Heart right ventricle (tissue), 16 donors: ENCODE data around the gene SUGCT. TPM values are rescaled to one million over a fixed set of nuclear protein-coding genes. Genes with fewer than 3 reads are reported as not detected.
A peak's percentile ranks its signal among the peaks of the same experiment; 100 is the strongest.

ENCODE experiments used
- ATAC-seq, 8 donors: fragments of 200-7000 bp; cut with Tn5 transposase; one replicate each; pipeline ENCODE4 v1.9.1; 2020; ENCODE audit warnings: mild to moderate bottlenecking in 8 of 8, moderate library complexity in 8 of 8, moderate number of reproducible peaks in 1 of 8
- DNase-seq, 2 donors: peaks; one replicate each; pipeline ENCODE4 v3.0.0-alpha.2; 2020
- H3K27ac ChIP-seq, 10 donors: fragments of 200-600 bp; sonication (generic) in 2 of 10; one replicate each; pipeline versions ENCODE4 v1.5.0 to v1.8.0; 2020 to 2022; ENCODE audit warnings: mild to moderate bottlenecking in 3 of 10
- H3K27me3 ChIP-seq, 7 donors: fragments of 200-600 bp; one replicate each; pipeline ENCODE4 v1.8.0; 2021 to 2022; ENCODE audit warnings: mild to moderate bottlenecking in 2 of 7
- H3K36me3 ChIP-seq, 9 donors: fragments of 200-600 bp; sonication (generic) in 1 of 9; one replicate each; pipeline versions ENCODE4 v1.5.0 to v1.8.0; 2020 to 2022; ENCODE audit warnings: mild to moderate bottlenecking in 2 of 9
- H3K4me1 ChIP-seq, 9 donors: fragments of 200-600 bp; sonication (generic) in 1 of 9; one replicate each; pipeline versions ENCODE4 v1.5.0 to v1.8.0; 2020 to 2022; ENCODE audit warnings: mild to moderate bottlenecking in 4 of 9
- H3K4me3 ChIP-seq, 10 donors: fragments of 200-600 bp; sonication (generic) in 2 of 10; one replicate each; pipeline versions ENCODE4 v1.5.0 to v1.8.0; 2020 to 2022; ENCODE audit warnings: mild to moderate bottlenecking in 7 of 10, moderate library complexity in 2 of 10
- H3K9me3 ChIP-seq, 11 donors: fragments of 200-600 bp in 10 of 11; sonication (generic) in 2 of 11; one replicate each; pipeline versions ENCODE4 v1.5.0 to v1.8.0; 2013 to 2022; ENCODE audit warnings: mild to moderate bottlenecking in 2 of 11, control low read depth in 1 of 11, moderate library complexity in 1 of 11
- CTCF ChIP-seq, 9 donors: fragments of 200-600 bp; sonication (generic) in 2 of 9; IDR thresholded peaks; one replicate each; pipeline versions ENCODE4 v1.5.0 to v1.8.0; 2021 to 2022; ENCODE audit warnings: antibody characterized with exemption in 9 of 9, mild to moderate bottlenecking in 5 of 9, moderate library complexity in 1 of 9
- WGBS, 2 donors: extraction: QIAGEN DNeasy Blood & Tissue Kit; methylation state at CpG; one replicate each; pipeline ENCODE4 v1.1.7; 2013; ENCODE audit warnings: inconsistent platforms in 1 of 2; 5-methylcytosine and 5-hydroxymethylcytosine counted together
- intact Hi-C, 10 donors: fragments of 100-400 bp; cut with DNase I; formaldehyde crosslinking; loops; one replicate each; pipeline versions ENCODE4 v1.11.1 to v1.14.2; 2022
- polyA plus RNA-seq, 2 donors: library from polyadenylated mRNA; stranded (reverse); fragments of 200-250 nt; gene quantifications; one replicate each; pipeline ENCODE4 v1.2.3, GENCODE V29; 2013
- total RNA-seq, 10 donors: library from RNA; stranded (reverse); fragmentation: NEBNext Ultra II Directional in 3 of 10; extraction: Animal tissue kit (Norgen Biotek cat#: 25700) in 3 of 10; gene quantifications; one replicate each; pipeline versions ENCODE4 v1.2.1 to v1.2.4, GENCODE V29; 2021 to 2023
- donor health status: Arrhythmogenic right ventricular cardiomyopathy.
- donor health status: ischemic (EF 13 %, LVEDD 7.1; RV severe dilation, severe dysfunction).
- donor health status: healthy with polysubstance abuse.
- donor health status: DM: no; HTN: yes; CAD: no.
- donor health status: DM: no; HTN: no; CAD: no.
- donor health status: ischemic (EF 25% LVEDD 6.9; RV normal size, moderate dysfunction).
- donor health status: ischemic (EF 25% LVEDD 5.7; RV mildly dilated, moderate dysfunction).
- donor health status: healthy.
- donor health status: DM: yes; HTN: yes; CAD: no.
- donor health status: Ischemic cardiomyopathy.
- donor health status: ischemic (EF 35%, LVEDD 5.7; RV mildly dilated, moderate dysfunction).
- donor health status: nonischemic (EF 11% LVEDD 7.7; RV severe dilation, severe dysfunction).
- donor health status: DM: yes; HTN: yes; CAD: no.
- donor health status: PGD.
- donor health status: ischemic (EF 29% LVEDD 5.4; RV normal size, mild dysfunction).
- donor health status: nonischemic (EF 23%, LVEDD 6.1; RV moderate dilation, normal function).

SUGCT gene
- total and polyA plus RNA-seq, 12 donors: 1.2 to 8.1 (median 6.1) TPM

DNA sequence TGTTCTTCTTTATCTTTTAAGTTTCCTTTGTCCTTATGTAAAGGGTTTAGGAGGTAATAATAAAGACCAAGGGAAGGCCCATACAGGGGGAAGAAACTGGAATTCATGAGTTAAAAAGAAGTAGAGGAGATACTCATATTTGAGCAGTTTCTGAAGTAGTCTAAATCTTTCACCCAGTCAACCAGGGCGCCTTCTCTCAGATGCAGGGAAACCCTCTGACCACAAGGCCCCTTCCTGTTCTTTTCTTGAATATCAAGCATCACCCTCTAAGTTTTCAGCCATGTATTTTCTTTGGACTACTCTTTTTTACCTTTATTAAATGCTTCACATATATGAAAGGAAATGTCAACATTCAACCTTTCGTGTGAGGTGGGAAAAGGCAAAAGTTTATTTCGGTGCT, 630.8 kb downstream of the SUGCT start:
- ATAC-seq (no peak), DNase-seq (no peak)
- no peaks in the 10 kb centered on the region for H3K27me3 ChIP-seq
- WGBS, 2 donors: 89 to 92% methylated on average over 3 of the region's 3 CpGs
- H3K27ac ChIP-seq: no peak overlapping the region
- H3K4me3 ChIP-seq: no peak overlapping the region
- H3K4me1 ChIP-seq: peaks cover 0 to 11% (median 0%) of the 10 kb centered on the region in 9 donors
- intact Hi-C loops: no loop called here
- H3K36me3 ChIP-seq: no peaks in the 10 kb centered on the region
- no peak for TF ChIP-seq CTCF (IDR thresholded peaks at IDR 0.05)
- no peaks in the 10 kb centered on the region for H3K9me3 ChIP-seq

DNA sequence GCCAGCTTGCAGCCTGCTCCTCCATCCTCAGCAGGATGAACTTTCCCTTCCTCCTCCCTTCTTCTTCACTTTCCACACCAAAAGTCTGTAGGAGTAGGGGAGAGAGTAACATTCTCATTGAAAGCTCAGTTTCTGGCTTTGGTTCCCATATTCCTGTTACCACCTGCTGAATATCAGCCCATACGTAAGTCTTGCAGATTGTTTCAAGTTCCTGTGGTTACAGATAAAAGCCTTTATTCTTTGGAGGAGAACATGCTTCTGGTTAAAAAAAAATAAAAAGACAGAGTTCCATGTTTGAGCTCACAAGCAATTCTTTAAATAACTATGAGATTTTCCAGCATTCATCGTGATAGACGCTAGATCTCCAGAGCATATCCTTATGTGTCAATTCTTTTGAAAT, 637.3 kb downstream of the SUGCT start:
- intact Hi-C loops: no loop called here
- Histone ChIP-seq H3K9me3 (no peaks in the 10 kb centered on the region), H3K27me3 (no peaks in the 10 kb centered on the region), H3K36me3 (no peaks in the 10 kb centered on the region), H3K27ac (no peak overlapping the region), H3K4me3 (no peak overlapping the region), H3K4me1 (no peaks in the 10 kb centered on the region)
- ATAC-seq (no peak), DNase-seq (no peak)
- WGBS, 2 donors: 83 to 86% methylated on average over 3 of the region's 3 CpGs
- no peak for TF ChIP-seq CTCF (IDR thresholded peaks at IDR 0.05)

- Histone ChIP-seq H3K9me3 (no peaks in the 10 kb centered on the region), H3K27ac (no peak overlapping the region), H3K4me1 (no peaks in the 10 kb centered on the region), H3K36me3 (no peaks in the 10 kb centered on the region), H3K27me3 (no peaks in the 10 kb centered on the region), H3K4me3 (no peak overlapping the region)
- no peak for DNase-seq
- WGBS, 2 donors: 52 to 62% methylated on average over 3 of the region's 3 CpGs
- no peak for TF ChIP-seq CTCF (IDR thresholded peaks at IDR 0.05)
- intact Hi-C loops: no loop called here
- no peak for ATAC-seq
These were observed 638.9 kb downstream of the SUGCT start for GRCh38 chr7:40773656-40774055.

GRCh38 chr7:40775877-40776276, 641.1 kb downstream of the SUGCT start:
- no peaks in the 10 kb centered on the region for H3K9me3 ChIP-seq
- H3K27me3 ChIP-seq: no peaks in the 10 kb centered on the region
- DNase-seq (no peak), ATAC-seq (peak in 1 of 8 donors; percentile 56)
- H3K27ac ChIP-seq: no peak overlapping the region
- intact Hi-C loops: no loop called here
- H3K4me1 ChIP-seq: peaks cover 0 to 12% (median 7%) of the 10 kb centered on the region in 9 donors
- 91 to 95% methylated on average over 4 of the region's 4 CpGs for WGBS, 2 donors
- no peak for TF ChIP-seq CTCF (IDR thresholded peaks at IDR 0.05)
- no peaks in the 10 kb centered on the region for H3K36me3 ChIP-seq
- no peak overlapping the region for H3K4me3 ChIP-seq
